Measurements from ENCODE around the gene LTB4R. TPM values are rescaled to one million over a fixed set of nuclear protein-coding genes. Genes with fewer than 3 reads are reported as not detected.

LTB4R gene
- total RNA-seq, 2 donors from 2014 or later, result 11.8 to 14.2 TPM

GRCh38 chr14:24272467-24272866 is 38.8 kb upstream of the LTB4R start:
- no peak for DNase-seq (ENCODE audit: low spot score)
- intact Hi-C loops (cut with DNase I), result no loop called here
- Histone ChIP-seq H3K27ac (no peak overlapping the region), H3K4me3 (no peak overlapping the region), H3K36me3 (no peaks in the 10 kb centered on the region), H3K27me3 (replicated peaks; ENCODE audit: insufficient read depth) (no peaks in the 10 kb centered on the region), H3K9me3 (no peaks in the 10 kb centered on the region), H3K4me1 (replicated peaks) (no peaks in the 10 kb centered on the region)
- TF ChIP-seq POLR2A (IDR thresholded peaks at IDR 0.05) (no peak), CTCF (IDR thresholded peaks at IDR 0.05) (no peak), POLR2AphosphoS5 (IDR thresholded peaks at IDR 0.05) (no peak)
- WGBS, result 88% methylated on average over 2 of the region's 2 CpGs

GRCh38 chr14:24273422-24273998 is 37.8 kb upstream of the LTB4R start:
- no peak for DNase-seq (ENCODE audit: low spot score)
- no peaks in the 10 kb centered on the region for H3K27me3 ChIP-seq (replicated peaks; ENCODE audit: insufficient read depth)
- no peaks in the 10 kb centered on the region for H3K36me3 ChIP-seq
- 91% methylated on average over 3 of the region's 3 CpGs for WGBS
- H3K27ac ChIP-seq, result no peak overlapping the region
- TF ChIP-seq POLR2AphosphoS5 (IDR thresholded peaks at IDR 0.05) (no peak), POLR2A (IDR thresholded peaks at IDR 0.05) (no peak), CTCF (IDR thresholded peaks at IDR 0.05) (no peak)
- H3K4me1 ChIP-seq (replicated peaks), result no peaks in the 10 kb centered on the region
- intact Hi-C loops (cut with DNase I), result no loop called here
- H3K4me3 ChIP-seq, result no peak overlapping the region
- no peaks in the 10 kb centered on the region for H3K9me3 ChIP-seq

- TF ChIP-seq POLR2A (IDR thresholded peaks at IDR 0.05), result peak; percentile 31
- no peak for TF ChIP-seq CTCF (IDR thresholded peaks at IDR 0.05)
- TF ChIP-seq POLR2AphosphoS5 (IDR thresholded peaks at IDR 0.05), result peak; percentile 4
- Histone ChIP-seq H3K4me1 (replicated peaks) (no peaks in the 10 kb centered on the region), H3K4me3 (no peak overlapping the region), H3K9me3 (no peaks in the 10 kb centered on the region), H3K27ac (no peak overlapping the region), H3K27me3 (replicated peaks; ENCODE audit: insufficient read depth) (no peaks in the 10 kb centered on the region), H3K36me3 (no peaks in the 10 kb centered on the region)
- DNase-seq (ENCODE audit: low spot score), result no peak
- 75% methylated on average over 3 of the region's 3 CpGs for WGBS
- intact Hi-C loops (cut with DNase I), result no loop called here
These were observed 37.2 kb upstream of the LTB4R start for GRCh38 chr14:24274101-24274543.

GRCh38 chr14:24277071-24277470 is 34.2 kb upstream of the LTB4R start:
- H3K27ac ChIP-seq, result no peak overlapping the region
- intact Hi-C loops (cut with DNase I), result no loop called here
- 92% methylated on average over 6 of the region's 6 CpGs for WGBS
- no peak overlapping the region for H3K4me3 ChIP-seq
- no peaks in the 10 kb centered on the region for H3K27me3 ChIP-seq (replicated peaks; ENCODE audit: insufficient read depth)
- TF ChIP-seq CTCF (IDR thresholded peaks at IDR 0.05), result no peak
- TF ChIP-seq POLR2A (IDR thresholded peaks at IDR 0.05), result no peak
- no peak for TF ChIP-seq POLR2AphosphoS5 (IDR thresholded peaks at IDR 0.05)
- no peaks in the 10 kb centered on the region for H3K4me1 ChIP-seq (replicated peaks)
- H3K9me3 ChIP-seq, result no peaks in the 10 kb centered on the region
- no peak for DNase-seq (ENCODE audit: low spot score)
- H3K36me3 ChIP-seq, result no peaks in the 10 kb centered on the region

- Histone ChIP-seq H3K36me3 (no peaks in the 10 kb centered on the region), H3K27me3 (replicated peaks; ENCODE audit: insufficient read depth) (no peaks in the 10 kb centered on the region), H3K4me3 (no peak overlapping the region), H3K4me1 (replicated peaks) (no peaks in the 10 kb centered on the region), H3K9me3 (no peaks in the 10 kb centered on the region), H3K27ac (no peak overlapping the region)
- TF ChIP-seq CTCF (IDR thresholded peaks at IDR 0.05) (no peak), POLR2A (IDR thresholded peaks at IDR 0.05) (no peak), POLR2AphosphoS5 (IDR thresholded peaks at IDR 0.05) (no peak)
- no peak for DNase-seq (ENCODE audit: low spot score)
- WGBS, result 83% methylated on average over 11 of the region's 11 CpGs
- intact Hi-C loops (cut with DNase I), result no loop called here
These were observed 33.5 kb upstream of the LTB4R start for GRCh38 chr14:24277606-24278321.

Data from prostate gland (tissue), 2 donors.